ENCODE results near the gene INPP5A.
"Not testable (repeated sequence)": the region's sequence is repeated elsewhere in the genome, so short reads cannot be mapped to it uniquely, and the experiment has no call there.

INPP5A gene

DNA sequence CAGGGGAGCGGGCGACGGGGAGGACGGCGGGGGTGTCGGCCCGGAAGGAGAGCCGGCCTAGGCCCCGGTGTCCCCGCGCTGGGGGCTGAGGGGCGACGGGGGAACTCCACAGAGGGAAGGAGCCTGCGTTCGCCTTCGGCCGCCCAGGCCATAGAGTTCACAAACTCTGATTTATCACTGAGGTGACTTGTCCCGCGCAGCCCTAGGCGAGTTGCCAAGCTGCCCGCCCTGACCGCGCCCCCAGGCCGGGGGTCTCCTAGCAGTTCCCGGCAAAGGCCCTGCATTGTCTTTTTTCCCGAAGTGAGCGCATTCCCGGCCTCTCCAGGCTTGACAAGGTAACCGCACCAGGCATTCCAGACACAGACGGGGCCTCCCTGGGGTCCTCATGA, 251.2 kb downstream of the INPP5A start:
- DNase-seq: no peak

GRCh38 chr10:132789659-132790148, 252.1 kb downstream of the INPP5A start:
- no peak for DNase-seq

DNA sequence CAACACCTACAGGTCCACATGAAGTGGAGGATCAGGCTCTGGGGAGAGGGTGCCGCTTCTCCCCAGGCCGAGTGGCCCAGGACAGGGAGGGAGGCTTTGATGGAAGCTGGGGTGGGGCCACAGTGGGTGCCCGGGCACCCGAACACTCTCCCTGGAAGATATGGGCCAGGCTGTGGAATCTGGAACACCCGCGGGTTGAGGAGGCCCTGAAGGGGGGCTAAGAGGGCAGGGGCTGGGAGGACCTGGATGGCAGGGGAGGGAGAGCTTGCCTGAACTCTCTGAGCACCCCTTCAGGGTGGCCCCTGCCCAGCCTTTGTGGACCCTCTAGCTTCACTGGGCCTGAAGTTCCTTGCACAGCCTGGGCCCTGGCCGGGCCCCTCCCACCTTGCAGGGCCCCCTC, 252.9 kb downstream of the INPP5A start:
- no peak for DNase-seq

DNA sequence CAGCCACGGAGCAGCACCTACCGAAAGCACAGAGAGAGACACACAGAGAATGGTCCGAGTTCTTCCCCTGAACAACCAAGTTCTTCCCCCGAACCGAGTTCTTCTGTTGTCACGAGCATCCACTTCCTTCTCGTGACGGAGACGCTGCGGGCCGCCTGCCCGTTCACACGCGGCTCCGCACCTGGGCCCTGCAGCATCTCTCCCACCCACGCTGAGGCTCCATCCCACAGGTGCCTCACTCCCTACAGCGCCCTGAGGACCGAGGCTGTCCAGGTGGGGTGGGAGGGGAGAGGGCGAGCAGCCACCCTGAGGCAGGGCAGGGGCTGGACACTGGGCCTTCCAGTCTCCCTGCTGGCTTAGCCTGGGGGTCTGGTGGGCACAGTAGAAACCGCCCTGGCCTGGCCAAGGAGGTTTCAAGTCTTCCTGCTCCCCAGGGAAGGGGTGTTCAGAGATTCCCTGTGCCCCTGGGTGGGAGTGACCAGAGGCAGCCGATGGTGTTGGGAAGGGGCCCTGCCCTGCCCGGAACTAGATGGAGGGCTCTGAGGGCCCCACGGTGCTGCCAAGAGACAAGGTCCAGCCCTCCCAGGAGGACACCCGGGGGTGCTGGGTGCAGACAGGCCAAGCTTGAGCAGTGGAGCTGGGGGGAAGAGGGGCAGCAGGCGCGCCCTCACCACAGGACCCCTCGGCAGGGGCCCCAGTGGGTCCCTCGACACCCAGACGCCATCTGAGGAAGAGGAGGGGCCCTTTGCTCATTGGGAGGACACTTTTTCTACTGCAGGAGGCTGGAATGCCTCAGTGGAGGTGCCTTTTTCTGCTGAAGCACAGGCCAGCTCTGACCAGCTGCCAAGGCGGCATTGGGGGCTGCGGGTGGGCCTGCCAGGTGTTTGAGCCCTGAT, 253.6 kb downstream of the INPP5A start:
- DNase-seq: no peak

DNA sequence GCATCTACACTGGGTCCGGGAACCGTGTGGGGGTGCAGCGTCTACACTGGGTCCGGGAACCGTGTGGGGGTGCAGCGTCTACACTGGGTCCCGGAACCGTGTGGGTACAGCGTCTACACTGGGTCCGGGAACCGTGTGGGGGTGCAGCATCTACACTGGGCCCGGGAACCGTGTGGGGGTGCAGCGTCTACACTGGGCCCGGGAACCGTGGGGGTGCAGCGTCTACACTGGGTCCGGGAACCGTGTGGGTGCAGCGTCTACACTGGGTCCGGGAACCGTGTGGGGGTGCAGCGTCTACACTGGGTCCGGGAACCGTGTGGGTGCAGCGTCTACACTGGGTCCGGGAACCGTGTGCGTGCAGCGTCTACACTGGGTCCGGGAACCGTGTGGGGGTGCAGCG, 254.5 kb downstream of the INPP5A start:
- not testable (repeated sequence) for DNase-seq

- no peak for DNase-seq
Observed at GRCh38 chr10:132792796-132793195, 255.2 kb downstream of the INPP5A start.

DNA sequence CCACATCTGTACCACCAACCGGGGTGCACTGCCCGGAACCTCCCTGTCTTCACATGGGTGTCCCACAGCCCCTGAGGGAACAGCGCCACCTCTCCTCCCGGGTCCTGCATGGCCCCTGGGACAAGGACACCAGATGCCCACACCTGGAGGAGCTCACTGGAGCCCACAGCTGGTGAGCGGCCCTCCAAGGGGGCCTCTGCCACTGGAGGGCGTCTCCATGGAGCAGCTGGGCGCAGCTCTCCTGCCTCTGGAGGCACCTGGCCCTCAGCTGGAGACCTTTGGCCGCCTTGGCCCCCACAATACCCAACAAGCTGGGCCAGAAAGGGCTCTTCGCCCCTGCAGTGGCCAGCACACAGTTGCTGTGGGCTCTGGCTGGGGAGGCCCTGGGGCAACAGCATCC, 255.6 kb downstream of the INPP5A start:
- no peak for DNase-seq

GRCh38 chr10:132793871-132794849, 256.6 kb downstream of the INPP5A start:
- DNase-seq: no peak

GRCh38 chr10:132796846-132797245, 259.3 kb downstream of the INPP5A start:
- DNase-seq: no peak

DNA sequence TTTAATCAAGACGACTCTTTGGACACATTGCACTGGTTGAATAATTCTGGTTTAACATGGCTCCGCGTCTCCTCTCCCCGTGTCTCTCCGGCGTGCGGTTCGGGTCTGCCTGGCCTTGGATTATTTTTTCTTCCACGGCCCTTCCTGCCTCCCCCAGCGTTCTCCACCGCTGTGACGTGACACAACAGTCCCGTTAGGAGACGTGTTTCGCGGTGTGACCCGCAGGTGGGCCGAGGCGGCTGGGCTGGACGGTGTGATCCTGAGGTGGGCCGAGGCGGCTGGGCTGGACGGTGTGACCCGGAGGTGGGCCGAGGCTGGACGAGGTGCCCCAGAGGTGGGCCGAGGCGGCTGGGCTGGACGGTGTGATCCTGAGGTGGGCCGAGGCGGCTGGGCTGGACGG, 260.4 kb downstream of the INPP5A start:
- not testable (repeated sequence) for DNase-seq

DNA sequence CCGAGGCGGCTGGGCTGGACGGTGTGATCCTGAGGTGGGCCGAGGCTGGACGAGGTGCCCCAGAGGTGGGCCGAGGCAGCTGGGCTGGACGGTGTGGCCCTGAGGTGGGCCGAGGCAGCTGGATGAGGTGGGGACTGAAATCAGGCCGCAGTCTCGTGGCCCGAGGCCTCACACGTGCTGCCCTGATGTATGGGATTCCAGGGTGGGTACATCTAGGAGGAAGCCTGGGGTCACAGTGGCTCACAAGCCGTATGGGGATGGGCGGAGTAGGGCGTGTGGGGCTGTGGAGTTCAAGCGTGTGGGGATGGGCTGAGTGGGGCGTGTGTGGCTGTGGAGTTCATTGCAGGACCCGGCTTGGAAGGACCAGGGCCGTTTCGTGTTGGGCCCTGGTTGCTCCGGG, 260.8 kb downstream of the INPP5A start:
- no peak for DNase-seq

GRCh38 chr10:132798876-132799275, 261.3 kb downstream of the INPP5A start:
- DNase-seq: no peak

GRCh38 chr10:132799865-132800264, 262.3 kb downstream of the INPP5A start:
- DNase-seq: no peak

DNA sequence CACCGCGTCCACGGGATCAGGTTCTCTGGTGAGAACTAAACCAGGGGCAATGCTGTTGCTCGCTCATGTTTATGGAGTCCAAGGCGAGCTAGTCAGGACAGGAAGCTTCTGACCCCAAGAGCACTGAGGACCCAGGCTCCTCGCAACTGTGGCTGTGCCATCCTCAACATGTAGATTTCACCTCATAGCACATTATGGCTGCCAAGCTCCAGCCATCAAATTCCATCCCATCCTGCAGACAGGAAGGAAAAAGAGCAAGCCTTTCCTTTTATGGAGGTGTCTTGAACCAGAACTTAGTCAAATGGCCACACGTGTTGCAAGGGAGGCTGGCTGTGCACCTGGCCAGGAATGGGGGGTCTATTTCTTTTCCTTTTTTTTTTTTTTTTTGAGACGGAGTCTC, 264.5 kb downstream of the INPP5A start:
- no peak for DNase-seq

DNA sequence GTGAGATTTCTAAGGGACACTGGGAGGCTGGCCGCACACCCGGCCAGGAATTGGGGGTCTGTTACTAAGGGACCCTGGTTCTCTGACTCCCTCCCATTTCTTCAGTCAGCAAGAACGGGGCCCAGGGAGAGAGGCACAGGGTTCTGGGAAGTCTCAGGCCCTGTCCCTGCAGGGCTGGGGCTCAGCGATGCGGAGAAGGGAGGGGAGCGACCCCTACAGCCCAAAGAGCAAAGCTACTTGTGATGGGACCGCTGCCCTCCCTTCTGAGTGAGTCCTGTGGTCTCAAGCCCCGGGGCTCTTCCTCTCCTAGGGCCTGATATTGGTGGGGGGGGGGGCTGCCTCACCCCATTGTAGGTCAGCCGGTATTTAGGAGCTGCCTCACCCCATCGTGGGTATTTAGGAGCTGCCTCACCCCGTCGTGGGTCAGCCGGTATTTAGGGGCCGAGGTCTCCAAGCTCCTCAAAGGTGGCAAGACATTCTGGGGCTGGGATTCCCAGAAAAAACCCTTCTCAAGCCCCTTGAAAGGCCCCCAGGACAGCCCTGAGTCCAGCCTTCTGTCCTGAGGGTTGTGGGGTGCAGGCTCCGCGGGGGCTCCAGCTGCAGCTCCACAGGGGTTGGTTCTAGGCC, 265.2 kb downstream of the INPP5A start:
- no peak for DNase-seq

DNA sequence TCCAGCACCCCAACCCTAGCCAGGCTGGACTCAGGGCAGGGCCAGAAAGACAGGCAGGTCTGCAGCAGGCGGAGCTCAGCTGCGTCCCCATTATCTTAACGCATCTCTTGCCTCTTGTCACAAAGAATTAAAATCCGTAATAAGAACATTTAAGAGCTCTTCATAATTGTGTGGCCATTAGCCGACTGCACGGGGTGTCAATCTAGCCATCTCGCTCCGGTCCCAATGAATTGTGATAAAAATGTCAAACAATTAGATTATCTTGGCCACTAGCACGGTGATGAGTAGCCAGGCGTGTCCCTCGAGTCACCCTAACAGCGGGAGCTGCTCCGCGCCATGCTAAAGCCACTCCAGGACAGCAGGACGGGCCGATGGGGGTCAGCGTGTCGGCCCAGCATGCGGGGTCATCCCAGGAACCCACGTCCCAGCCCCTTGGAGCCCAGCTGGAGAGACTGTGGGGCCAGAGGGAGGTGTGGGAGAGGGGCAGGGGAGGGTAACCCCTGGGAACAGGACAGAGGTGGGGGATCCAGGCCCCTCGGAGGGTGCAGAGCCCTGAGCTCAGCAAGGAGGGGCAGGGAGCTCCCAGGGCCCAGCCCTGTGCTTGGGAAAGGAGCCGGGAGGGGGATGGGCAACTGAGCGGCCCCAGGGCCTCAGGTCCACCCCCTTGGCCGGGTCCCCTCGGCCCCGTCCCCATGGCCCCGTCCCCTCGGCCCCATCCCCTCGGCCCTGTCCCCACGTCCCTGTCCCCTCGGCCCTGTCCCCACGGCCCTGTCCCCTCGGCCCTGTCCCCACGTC, 266.0 kb downstream of the INPP5A start:
- DNase-seq: no peak

DNA sequence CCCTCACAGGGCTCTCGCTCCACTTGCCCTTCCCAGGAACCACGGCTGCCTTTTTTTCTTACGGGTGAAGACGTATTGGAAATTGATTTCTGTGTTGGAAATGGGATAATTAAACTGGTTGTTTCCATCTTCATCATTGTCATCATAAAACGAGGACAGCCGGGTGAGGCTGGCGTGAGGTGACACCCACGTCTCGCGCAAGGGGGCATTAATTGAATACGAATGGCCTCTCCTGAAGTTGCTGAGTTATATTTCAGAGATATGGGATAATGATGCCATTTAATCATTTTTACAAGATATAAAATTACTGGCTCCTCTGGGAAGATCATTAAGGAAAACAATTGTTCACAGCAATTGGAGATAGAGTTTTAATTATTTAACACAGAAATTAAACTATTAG, 266.7 kb downstream of the INPP5A start:
- no peak for DNase-seq

- DNase-seq: no peak
Observed at GRCh38 chr10:132804785-132805426, 267.3 kb downstream of the INPP5A start.

GRCh38 chr10:132805599-132805998, 268.0 kb downstream of the INPP5A start:
- no peak for DNase-seq

GRCh38 chr10:132806110-132806509, 268.5 kb downstream of the INPP5A start:
- no peak for DNase-seq
